SK-N-SH treated with all-trans-retinoic acid at 6 μM for 48 hours (cell line): ENCODE measurements around the gene LDLRAP1.

Source experiments
- ARNTL ChIP-seq: fragments of 450-650 bp; formaldehyde crosslinking; IDR thresholded peaks from 2 replicates; pipeline ENCODE4 v1.5.0; 2020; ENCODE audit warnings: low read depth, mild to moderate bottlenecking, moderate library complexity, borderline replicate concordance
- ESRRG ChIP-seq: fragments of 250-450 bp; sonication (Bioruptor Pico); IDR thresholded peaks from 2 replicates; pipeline ENCODE4 v1.6.1; 2021; ENCODE audit warnings: mild to moderate bottlenecking
- GLIS3 ChIP-seq: fragments of 250-450 bp; sonication (Bioruptor Pico); IDR thresholded peaks from 2 replicates; pipeline ENCODE4 v1.5.0; 2020; ENCODE audit warnings: mild to moderate bottlenecking, moderate library complexity
- ISL1 ChIP-seq: fragments of 250-450 bp; sonication (Bioruptor Pico); IDR thresholded peaks from 2 replicates; pipeline ENCODE4 v2.1.2; 2022; ENCODE audit warnings: mild to moderate bottlenecking, moderate library complexity
- OSR1 ChIP-seq: fragments of 250-450 bp; sonication (Bioruptor Pico); IDR thresholded peaks from 2 replicates; pipeline ENCODE4 v1.8.0; 2022; ENCODE audit warnings: moderate library complexity, mild to moderate bottlenecking, inconsistent platforms
- PATZ1 ChIP-seq: fragments of 250-450 bp; sonication (Bioruptor Pico); IDR thresholded peaks from 2 replicates; pipeline ENCODE4 v1.8.0; 2020; ENCODE audit warnings: mild to moderate bottlenecking, moderate library complexity, borderline replicate concordance
- PPARA ChIP-seq: fragments of 250-450 bp; sonication (Bioruptor Pico); IDR thresholded peaks from 2 replicates; pipeline ENCODE4 v1.5.0; 2020; ENCODE audit warnings: mild to moderate bottlenecking, borderline replicate concordance
- RARB ChIP-seq: fragments of 250-450 bp; sonication (Bioruptor Pico); IDR thresholded peaks from 2 replicates; pipeline ENCODE4 v1.8.0; 2021; ENCODE audit warnings: mild to moderate bottlenecking, moderate library complexity
- ZFP3 ChIP-seq: fragments of 250-450 bp; sonication (Bioruptor Pico); IDR thresholded peaks from 2 replicates; pipeline ENCODE4 v1.5.0; 2020; ENCODE audit warnings: mild to moderate bottlenecking, moderate library complexity
- ZNF70 ChIP-seq: fragments of 450-650 bp; formaldehyde crosslinking; IDR thresholded peaks from 2 replicates; pipeline ENCODE4 v1.5.0; 2020; ENCODE audit warnings: mild to moderate bottlenecking, moderate library complexity
- TF ChIP-seq, protein P1 (sequence below): fragments of 250-450 bp; sonication (Bioruptor Pico); IDR thresholded peaks from 2 replicates; pipeline ENCODE4 v1.8.0; 2021; ENCODE audit warnings: low read depth, mild to moderate bottlenecking, moderate library complexity, borderline replicate concordance

- no peak for TF ChIP-seq ZNF70 (CRISPR knock-in tag)
- no peak for TF ChIP-seq ARNTL (CRISPR knock-in tag)
- TF ChIP-seq ISL1 (CRISPR knock-in tag): no peak
- no peak for TF ChIP-seq PATZ1 (CRISPR knock-in tag)
- TF ChIP-seq PPARA (CRISPR knock-in tag): no peak
- no peak for TF ChIP-seq GLIS3 (CRISPR knock-in tag)
- TF ChIP-seq ZFP3: no peak
- no peak for TF ChIP-seq ESRRG
- TF ChIP-seq OSR1 (CRISPR knock-in tag): no peak
- no peak for TF ChIP-seq RARB
- TF ChIP-seq, protein P1, sequence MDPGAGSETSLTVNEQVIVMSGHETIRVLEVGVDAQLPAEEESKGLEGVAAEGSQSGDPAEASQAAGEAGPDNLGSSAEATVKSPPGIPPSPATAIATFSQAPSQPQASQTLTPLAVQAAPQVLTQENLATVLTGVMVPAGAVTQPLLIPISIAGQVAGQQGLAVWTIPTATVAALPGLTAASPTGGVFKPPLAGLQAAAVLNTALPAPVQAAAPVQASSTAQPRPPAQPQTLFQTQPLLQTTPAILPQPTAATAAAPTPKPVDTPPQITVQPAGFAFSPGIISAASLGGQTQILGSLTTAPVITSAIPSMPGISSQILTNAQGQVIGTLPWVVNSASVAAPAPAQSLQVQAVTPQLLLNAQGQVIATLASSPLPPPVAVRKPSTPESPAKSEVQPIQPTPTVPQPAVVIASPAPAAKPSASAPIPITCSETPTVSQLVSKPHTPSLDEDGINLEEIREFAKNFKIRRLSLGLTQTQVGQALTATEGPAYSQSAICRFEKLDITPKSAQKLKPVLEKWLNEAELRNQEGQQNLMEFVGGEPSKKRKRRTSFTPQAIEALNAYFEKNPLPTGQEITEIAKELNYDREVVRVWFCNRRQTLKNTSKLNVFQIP: no peak
These were observed 25.6 kb downstream of the LDLRAP1 start for GRCh38 chr1:25568834-25569596.
